GM06990 (cell line): ENCODE data around the gene BRME1.

Experiments used
- DNase-seq: peaks from one replicate; pipeline ENCODE4 v3.0.0-alpha.2; 2011; ENCODE audit not compliant: insufficient read length; ENCODE audit errors: extremely low read depth
- H3K27me3 ChIP-seq: replicated peaks from 2 replicates; pipeline ENCODE4 v1.6.0; 2011; ENCODE audit warnings: low read length; ENCODE audit not compliant: control insufficient read depth, insufficient read depth
- H3K36me3 ChIP-seq: 2 replicates; pipeline ENCODE4 v1.5.1; 2011; ENCODE audit warnings: low read length; ENCODE audit not compliant: control insufficient read depth, insufficient read depth
- H3K4me3 ChIP-seq: replicated peaks from 2 replicates; pipeline ENCODE4 v1.5.1; 2011; ENCODE audit warnings: low read depth, mild to moderate bottlenecking, control low read depth, low read length
- CTCF ChIP-seq: IDR thresholded peaks from 2 replicates; pipeline ENCODE4 v1.5.1; 2011; ENCODE audit warnings: low read length, control low read depth, mild to moderate bottlenecking, inconsistent platforms; ENCODE audit not compliant: insufficient read depth, poor library complexity, severe bottlenecking

The BRME1 gene

DNA sequence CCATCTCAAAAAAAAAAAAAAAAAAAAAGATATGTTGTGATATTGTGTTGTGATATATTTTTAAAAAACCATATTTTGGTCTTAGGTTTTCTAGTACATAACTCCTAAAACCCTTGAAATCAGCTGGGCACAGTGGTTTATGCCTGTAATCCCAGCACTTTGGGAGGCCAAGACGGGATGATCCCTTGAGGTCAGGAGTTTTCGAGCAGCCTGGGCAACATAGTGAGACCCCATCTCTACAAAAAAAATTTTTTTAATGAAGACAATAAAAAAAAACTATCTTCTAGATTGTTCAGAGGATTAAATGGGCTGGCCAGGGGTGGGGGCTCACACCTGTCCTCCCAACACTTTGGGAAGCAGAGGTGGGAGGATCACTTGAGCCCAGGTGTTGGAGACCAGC is 45.1 kb upstream of the BRME1 start:
- Histone ChIP-seq H3K27me3 (no peaks in the 10 kb centered on the region), H3K36me3 (peaks cover 9% of the 10 kb centered on the region), H3K4me3 (no peak overlapping the region)
- DNase-seq = no peak
- TF ChIP-seq CTCF = no peak

DNA sequence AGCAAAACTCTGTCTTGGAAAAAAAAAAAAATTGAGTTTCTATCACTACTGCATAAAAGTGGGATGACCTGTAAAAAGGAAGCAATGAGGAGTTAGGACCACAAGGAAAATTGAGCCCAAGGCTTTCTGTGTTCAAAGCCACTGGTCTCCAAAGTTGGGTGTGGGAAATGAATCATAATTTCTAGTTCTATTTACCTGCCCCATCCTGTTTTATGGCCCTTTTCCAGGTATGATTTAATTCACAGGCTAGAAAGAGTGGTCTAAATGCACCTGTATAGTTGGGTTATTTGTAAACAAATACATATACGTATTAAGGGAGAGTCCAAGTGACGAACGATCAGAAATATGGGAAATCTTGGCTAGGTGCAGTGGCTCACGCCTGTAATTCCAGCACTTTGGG is 40.5 kb upstream of the BRME1 start:
- TF ChIP-seq CTCF = no peak
- no peak for DNase-seq
- no peak overlapping the region for H3K4me3 ChIP-seq
- no peaks in the 10 kb centered on the region for H3K36me3 ChIP-seq
- no peaks in the 10 kb centered on the region for H3K27me3 ChIP-seq

GRCh38 chr19:13942023-13942684 is 36.2 kb upstream of the BRME1 start:
- no peak for TF ChIP-seq CTCF
- H3K36me3 ChIP-seq = no peaks in the 10 kb centered on the region
- DNase-seq = no peak
- no peaks in the 10 kb centered on the region for H3K27me3 ChIP-seq
- no peak overlapping the region for H3K4me3 ChIP-seq

GRCh38 chr19:13938301-13939064 is 32.6 kb upstream of the BRME1 start, which contains the start of gene PODNL1:
PODNL1 (minus strand) TSS chr19:13938417; CDS start chr19:13938181, 236 bp downstream.
- DNase-seq = no peak
- no peak within 1 kb of the TSS for H3K4me3 ChIP-seq

More at GRCh38 chr19:13938301-13939064, 32.6 kb upstream of the BRME1 start, which contains the start of gene PODNL1:
- no peaks in the 10 kb centered on the region; the same call in 1 of the 2 replicates for H3K27me3 ChIP-seq
- H3K36me3 ChIP-seq = no peaks in the 10 kb centered on the region
- no peak for TF ChIP-seq CTCF
